ENCODE results near the gene TM4SF4.

Gene TM4SF4

DNA sequence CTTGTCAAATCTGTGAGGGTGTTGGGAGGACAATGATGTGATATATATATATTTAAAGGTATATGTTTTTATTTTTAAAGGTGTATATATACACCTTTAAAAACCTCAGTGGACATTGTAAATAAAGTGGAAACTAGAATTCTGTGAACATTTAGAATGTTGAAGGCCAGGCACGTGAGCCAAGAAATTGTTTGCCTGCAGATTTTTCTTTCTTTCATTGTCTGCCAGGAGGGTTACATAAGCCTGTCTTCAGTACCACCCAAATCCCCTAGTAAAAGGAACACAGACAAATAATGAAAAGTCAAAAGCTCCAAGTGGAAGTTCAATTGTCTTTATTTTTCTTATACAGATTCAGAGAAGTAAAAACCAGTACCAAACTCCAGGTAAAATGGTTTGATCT, 42.4 kb downstream of the TM4SF4 start:
- Histone ChIP-seq H2AFZ (ENCODE audit: low read length) (no peak overlapping the region), H3K9ac (ENCODE audit: low read depth, low read length, poor library complexity) (no peak overlapping the region), H3K4me2 (ENCODE audit: insufficient read depth, low read length, poor library complexity, severe bottlenecking) (no peak overlapping the region), H2BK15ac (ENCODE audit: low read length) (no peak overlapping the region), H3K14ac (ENCODE audit: low read length) (no peak overlapping the region), H4K91ac (ENCODE audit: low read depth, low read length, poor library complexity) (no peak overlapping the region), H4K8ac (ENCODE audit: low read depth, low read length) (no peak overlapping the region), H2AK5ac (ENCODE audit: low read depth, low read length) (no peak overlapping the region), H2BK5ac (ENCODE audit: low read length) (no peak overlapping the region), H2BK120ac (ENCODE audit: low read depth, low read length) (no peak overlapping the region), H3K9me3 (replicated peaks in 1 of 2; ENCODE audit: control insufficient read depth in 2 of 2, insufficient read depth in 1 of 2, low read depth in 1 of 2, low read length in 2 of 2) (no peaks in the 10 kb centered on the region), H3K4me1 (ENCODE audit: control insufficient read depth in 2 of 2, insufficient read depth in 1 of 2, low read depth in 1 of 2, low read length in 2 of 2) (peaks cover 0 to 2% of the 10 kb centered on the region in 2 donors), H3K27me3 (ENCODE audit: control insufficient read depth in 3 of 3, insufficient read depth in 3 of 3, low read depth in 1 of 3, low read length in 3 of 3) (no peaks in the 10 kb centered on the region), H3K18ac (ENCODE audit: low read length) (no peak overlapping the region), H3K4ac (ENCODE audit: low read length) (no peak overlapping the region), H3K79me1 (ENCODE audit: low read depth, low read length) (no peaks in the 10 kb centered on the region), H3K23ac (ENCODE audit: low read depth, low read length, poor library complexity) (no peak overlapping the region), H2BK12ac (ENCODE audit: low read length) (no peak overlapping the region), H3K27ac (replicated peaks; ENCODE audit: low read length) (no peak overlapping the region), H3K4me3 (ENCODE audit: low read length in 2 of 2) (no peak overlapping the region), H3K36me3 (replicated peaks in 1 of 2; ENCODE audit: control insufficient read depth in 2 of 2, insufficient read depth in 2 of 2, low read length in 2 of 2) (peaks cover 0 to 37% of the 10 kb centered on the region in 2 donors)
- DNase-seq (ENCODE audit: low spot score) = no peak
- no CpG with 5 or more reads among the region's 1 CpG for WGBS, 2 donors (ENCODE audit: extremely low coverage in 2 of 2, insufficient read length in 2 of 2, insufficient replicate concordance in 1 of 2)

DNA sequence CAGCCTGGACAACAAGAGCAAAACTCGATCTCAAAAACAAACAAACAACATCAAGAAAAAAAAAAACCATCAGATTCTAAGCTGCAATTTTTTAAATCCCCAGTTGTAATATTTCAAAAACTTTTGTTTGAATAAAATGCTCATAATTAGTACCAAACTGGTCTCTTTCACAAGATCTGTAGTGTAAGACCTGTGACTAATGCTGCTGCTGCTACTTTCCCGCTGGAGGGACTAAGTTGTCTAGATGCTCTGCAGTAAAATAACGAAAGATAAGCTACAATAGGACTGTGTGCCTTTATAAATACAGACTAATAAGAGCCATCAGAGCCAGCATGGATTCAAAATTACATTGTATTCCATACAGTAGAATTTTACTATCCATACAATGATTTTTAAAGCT, 45.4 kb downstream of the TM4SF4 start:
- Histone ChIP-seq H3K14ac (ENCODE audit: low read length) (no peak overlapping the region), H3K27ac (replicated peaks; ENCODE audit: low read length) (no peak overlapping the region), H3K9ac (ENCODE audit: low read depth, low read length, poor library complexity) (no peak overlapping the region), H3K9me3 (replicated peaks in 1 of 2; ENCODE audit: control insufficient read depth in 2 of 2, insufficient read depth in 1 of 2, low read depth in 1 of 2, low read length in 2 of 2) (no peaks in the 10 kb centered on the region), H3K23ac (ENCODE audit: low read depth, low read length, poor library complexity) (no peak overlapping the region), H3K36me3 (replicated peaks in 1 of 2; ENCODE audit: control insufficient read depth in 2 of 2, insufficient read depth in 2 of 2, low read length in 2 of 2) (peaks cover 3 to 52% of the 10 kb centered on the region in 2 donors), H3K79me1 (ENCODE audit: low read depth, low read length) (no peaks in the 10 kb centered on the region), H2BK120ac (ENCODE audit: low read depth, low read length) (no peak overlapping the region), H2BK5ac (ENCODE audit: low read length) (no peak overlapping the region), H4K8ac (ENCODE audit: low read depth, low read length) (no peak overlapping the region), H2BK15ac (ENCODE audit: low read length) (no peak overlapping the region), H3K4ac (ENCODE audit: low read length) (no peak overlapping the region), H4K91ac (ENCODE audit: low read depth, low read length, poor library complexity) (no peak overlapping the region), H3K27me3 (ENCODE audit: control insufficient read depth in 3 of 3, insufficient read depth in 3 of 3, low read depth in 1 of 3, low read length in 3 of 3) (no peaks in the 10 kb centered on the region), H3K4me3 (ENCODE audit: low read length in 2 of 2) (no peak overlapping the region), H2BK12ac (ENCODE audit: low read length) (no peak overlapping the region), H3K18ac (ENCODE audit: low read length) (no peak overlapping the region), H3K4me2 (ENCODE audit: insufficient read depth, low read length, poor library complexity, severe bottlenecking) (no peak overlapping the region), H3K4me1 (ENCODE audit: control insufficient read depth in 2 of 2, insufficient read depth in 1 of 2, low read depth in 1 of 2, low read length in 2 of 2) (no peaks in the 10 kb centered on the region), H2AK5ac (ENCODE audit: low read depth, low read length) (no peak overlapping the region), H2AFZ (ENCODE audit: low read length) (no peak overlapping the region)
- no CpG with 5 or more reads among the region's 3 CpGs for WGBS, 2 donors (ENCODE audit: extremely low coverage in 2 of 2, insufficient read length in 2 of 2, insufficient replicate concordance in 1 of 2)
- DNase-seq (ENCODE audit: low spot score) = no peak

GRCh38 chr3:149523512-149524299, 49.2 kb downstream of the TM4SF4 start:
- H3K4me3 ChIP-seq (ENCODE audit: low read length in 2 of 2) = no peak overlapping the region
- WGBS, 2 donors (ENCODE audit: extremely low coverage in 2 of 2, insufficient read length in 2 of 2, insufficient replicate concordance in 1 of 2) = no CpG with 5 or more reads among the region's 11 CpGs

GRCh38 chr3:149527531-149528339, 53.2 kb downstream of the TM4SF4 start:
- H3K14ac ChIP-seq (ENCODE audit: low read length) = no peak overlapping the region
- H2BK15ac ChIP-seq (ENCODE audit: low read length) = no peak overlapping the region
- WGBS, 2 donors (ENCODE audit: extremely low coverage in 2 of 2, insufficient read length in 2 of 2, insufficient replicate concordance in 1 of 2) = no CpG with 5 or more reads among the region's 5 CpGs
- H2AK5ac ChIP-seq (ENCODE audit: low read depth, low read length) = no peak overlapping the region
- H2BK12ac ChIP-seq (ENCODE audit: low read length) = no peak overlapping the region
- H2BK5ac ChIP-seq (ENCODE audit: low read length) = no peak overlapping the region
- H3K4me3 ChIP-seq (ENCODE audit: low read length in 2 of 2) = no peak overlapping the region
- no peak overlapping the region for H3K18ac ChIP-seq (ENCODE audit: low read length)
- H3K4me1 ChIP-seq (ENCODE audit: control insufficient read depth in 2 of 2, insufficient read depth in 1 of 2, low read depth in 1 of 2, low read length in 2 of 2) = peaks cover 3% of the 10 kb centered on the region in 2 donors
- no peaks in the 10 kb centered on the region for H3K27me3 ChIP-seq (ENCODE audit: control insufficient read depth in 3 of 3, insufficient read depth in 3 of 3, low read depth in 1 of 3, low read length in 3 of 3)
- H3K9ac ChIP-seq (ENCODE audit: low read depth, low read length, poor library complexity) = no peak overlapping the region
- no peak overlapping the region for H2AFZ ChIP-seq (ENCODE audit: low read length)
- H3K4ac ChIP-seq (ENCODE audit: low read length) = no peak overlapping the region
- DNase-seq (ENCODE audit: low spot score) = no peak
- no peaks in the 10 kb centered on the region for H3K9me3 ChIP-seq (replicated peaks in 1 of 2; ENCODE audit: control insufficient read depth in 2 of 2, insufficient read depth in 1 of 2, low read depth in 1 of 2, low read length in 2 of 2)
- no peak overlapping the region for H2BK120ac ChIP-seq (ENCODE audit: low read depth, low read length)
- no peaks in the 10 kb centered on the region for H3K79me1 ChIP-seq (ENCODE audit: low read depth, low read length)
- no peak overlapping the region for H4K91ac ChIP-seq (ENCODE audit: low read depth, low read length, poor library complexity)
- no peak overlapping the region for H4K8ac ChIP-seq (ENCODE audit: low read depth, low read length)
- H3K36me3 ChIP-seq (replicated peaks in 1 of 2; ENCODE audit: control insufficient read depth in 2 of 2, insufficient read depth in 2 of 2, low read length in 2 of 2) = peaks cover 3 to 26% of the 10 kb centered on the region in 2 donors
- H3K4me2 ChIP-seq (ENCODE audit: insufficient read depth, low read length, poor library complexity, severe bottlenecking) = no peak overlapping the region
- no peak overlapping the region for H3K23ac ChIP-seq (ENCODE audit: low read depth, low read length, poor library complexity)
- H3K27ac ChIP-seq (replicated peaks; ENCODE audit: low read length) = no peak overlapping the region

More at GRCh38 chr3:149523512-149524299, 49.2 kb downstream of the TM4SF4 start:
- Histone ChIP-seq H3K27ac (replicated peaks; ENCODE audit: low read length) (no peak overlapping the region), H2BK120ac (ENCODE audit: low read depth, low read length) (no peak overlapping the region), H2BK5ac (ENCODE audit: low read length) (no peak overlapping the region), H2AFZ (ENCODE audit: low read length) (no peak overlapping the region), H3K23ac (ENCODE audit: low read depth, low read length, poor library complexity) (no peak overlapping the region), H3K9ac (ENCODE audit: low read depth, low read length, poor library complexity) (no peak overlapping the region), H3K4me2 (ENCODE audit: insufficient read depth, low read length, poor library complexity, severe bottlenecking) (no peak overlapping the region), H2BK15ac (ENCODE audit: low read length) (no peak overlapping the region), H4K8ac (ENCODE audit: low read depth, low read length) (no peak overlapping the region), H3K18ac (ENCODE audit: low read length) (no peak overlapping the region), H3K4me1 (ENCODE audit: control insufficient read depth in 2 of 2, insufficient read depth in 1 of 2, low read depth in 1 of 2, low read length in 2 of 2) (no peaks in the 10 kb centered on the region), H3K27me3 (ENCODE audit: control insufficient read depth in 3 of 3, insufficient read depth in 3 of 3, low read depth in 1 of 3, low read length in 3 of 3) (no peaks in the 10 kb centered on the region), H3K4ac (ENCODE audit: low read length) (no peak overlapping the region), H3K79me1 (ENCODE audit: low read depth, low read length) (no peaks in the 10 kb centered on the region), H4K91ac (ENCODE audit: low read depth, low read length, poor library complexity) (no peak overlapping the region), H3K14ac (ENCODE audit: low read length) (no peak overlapping the region), H2BK12ac (ENCODE audit: low read length) (no peak overlapping the region), H2AK5ac (ENCODE audit: low read depth, low read length) (no peak overlapping the region), H3K9me3 (replicated peaks in 1 of 2; ENCODE audit: control insufficient read depth in 2 of 2, insufficient read depth in 1 of 2, low read depth in 1 of 2, low read length in 2 of 2) (no peaks in the 10 kb centered on the region), H3K36me3 (replicated peaks in 1 of 2; ENCODE audit: control insufficient read depth in 2 of 2, insufficient read depth in 2 of 2, low read length in 2 of 2) (peaks cover 3 to 53% of the 10 kb centered on the region in 2 donors)
- DNase-seq (ENCODE audit: low spot score) = no peak

Measured in neuronal stem cell (in vitro differentiated cells).